GM19099 (cell line): ENCODE measurements around the gene SEC22A.

Experiments
- POLR2A ChIP-seq: IDR thresholded peaks from 3 replicates; pipeline ENCODE4 v1.6.1; 2011; ENCODE audit warnings: low read depth; ENCODE audit not compliant: insufficient read length; ENCODE audit errors: extremely low read depth

The SEC22A gene

DNA sequence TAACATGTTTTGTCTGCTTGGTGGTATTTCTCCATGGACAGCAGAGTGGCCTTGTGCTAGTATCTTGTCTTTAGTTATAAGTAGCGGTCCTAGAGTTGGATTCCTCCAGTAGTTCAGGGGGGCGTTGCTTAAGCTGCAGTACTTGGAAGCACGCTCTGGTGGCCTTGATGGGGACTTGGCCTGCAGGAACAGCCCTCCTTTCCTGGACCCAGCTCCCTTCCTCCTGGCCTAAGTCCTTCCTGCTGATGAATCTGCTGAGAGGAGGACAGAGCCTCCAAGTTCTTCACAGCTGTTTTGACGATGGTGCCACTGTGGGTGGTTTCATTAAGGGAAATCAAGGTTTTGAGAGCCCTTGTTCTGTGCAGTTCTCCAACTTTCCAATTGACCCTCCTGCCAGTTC, 38.6 kb upstream of the SEC22A start:
- no peak for TF ChIP-seq POLR2A

DNA sequence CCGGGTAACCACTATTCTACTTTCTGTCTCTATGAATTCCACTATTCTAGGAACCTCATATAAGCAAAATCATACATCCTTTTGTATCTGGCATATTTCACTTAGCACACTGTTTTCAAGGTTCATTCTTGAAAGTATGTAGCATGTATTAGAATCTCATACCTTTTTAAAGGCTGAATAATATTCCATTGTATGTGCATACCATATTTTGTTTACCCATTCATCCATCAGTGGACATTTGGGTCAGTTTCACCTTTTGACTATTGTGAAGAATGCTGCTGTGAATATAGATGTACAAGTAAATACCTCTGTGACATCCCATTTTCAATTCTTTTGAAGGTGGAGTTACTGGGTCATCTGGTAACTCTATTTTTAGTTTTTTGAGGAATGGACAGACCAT, 36.6 kb upstream of the SEC22A start:
- TF ChIP-seq POLR2A = no peak

DNA sequence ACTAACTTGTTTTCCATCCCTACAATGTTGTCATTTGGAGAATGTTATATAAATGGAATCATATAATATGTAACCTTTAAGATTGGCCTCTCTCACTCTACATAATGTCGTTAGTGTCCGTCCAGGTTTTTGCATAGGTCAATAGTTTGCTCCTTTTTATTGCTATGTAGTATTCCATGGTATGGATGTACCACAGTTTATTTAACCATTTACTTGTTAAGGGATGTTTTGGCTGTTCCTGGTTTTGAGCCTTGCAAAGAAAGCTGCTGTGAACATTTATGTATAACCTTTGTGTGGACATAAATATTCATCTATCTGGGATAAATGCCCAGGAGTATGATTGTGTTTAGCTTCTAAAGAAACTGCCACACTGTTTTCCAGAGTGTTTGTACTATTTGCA, 34.1 kb upstream of the SEC22A start:
- no peak for TF ChIP-seq POLR2A

DNA sequence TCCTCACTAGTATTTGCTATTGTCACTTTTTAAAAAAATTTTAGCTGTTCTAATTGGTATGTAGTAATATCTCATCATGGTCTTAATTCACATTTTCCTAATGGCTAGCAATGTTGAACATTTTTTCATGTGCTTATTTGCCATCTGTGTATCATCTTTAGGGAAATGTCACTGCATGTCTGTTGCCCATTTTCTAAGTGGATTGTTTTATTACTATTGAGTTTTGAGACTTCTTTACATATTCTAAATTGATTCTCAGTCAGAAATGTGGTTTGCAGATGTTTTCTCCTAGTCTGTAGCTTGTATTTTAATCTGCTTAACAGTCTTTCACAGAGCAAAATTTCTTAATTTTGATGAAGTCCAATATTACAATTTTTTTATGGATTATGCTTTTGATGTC, 33.6 kb upstream of the SEC22A start:
- TF ChIP-seq POLR2A = no peak

DNA sequence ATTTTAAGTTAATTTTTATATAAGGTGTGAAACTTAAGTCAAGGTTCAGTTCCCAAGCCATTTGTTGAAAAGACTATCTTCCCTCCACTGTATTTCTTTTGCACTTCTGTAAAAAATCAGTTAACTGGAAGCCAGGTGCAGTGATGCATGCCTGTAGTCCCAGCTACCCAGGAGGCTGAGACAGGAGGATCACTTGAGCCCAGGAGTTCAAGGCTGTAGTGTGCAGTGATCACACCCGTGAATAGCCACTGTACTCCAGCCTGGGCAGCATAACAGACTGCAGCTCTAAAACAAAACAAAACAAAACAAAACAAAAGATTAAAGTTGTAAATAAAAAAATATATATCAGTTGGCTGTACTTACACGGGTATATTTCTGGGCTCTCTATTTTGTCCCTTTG, 33.1 kb upstream of the SEC22A start:
- no peak for TF ChIP-seq POLR2A

DNA sequence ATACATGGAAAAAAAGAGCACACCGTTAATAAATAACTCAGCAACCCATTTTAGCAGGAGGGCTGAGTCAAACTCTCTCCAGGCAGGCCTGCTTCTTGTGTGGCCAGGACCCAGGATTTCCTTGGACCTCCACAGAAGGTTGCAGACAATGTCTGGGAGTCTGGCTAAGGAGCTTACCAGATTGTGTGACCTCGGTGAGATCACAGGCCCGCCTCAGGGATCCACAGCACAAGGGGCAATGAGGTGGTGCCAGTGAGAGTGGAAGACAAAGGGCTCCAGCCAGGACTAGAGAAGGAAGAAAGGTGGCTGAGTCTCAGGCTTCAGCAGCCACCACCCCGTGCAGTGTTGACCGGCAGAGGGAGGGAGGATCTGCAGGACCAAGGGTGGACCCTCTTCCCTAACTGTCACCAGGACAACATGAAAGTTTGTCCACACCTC, 32.2 kb upstream of the SEC22A start:
- no peak for TF ChIP-seq POLR2A

DNA sequence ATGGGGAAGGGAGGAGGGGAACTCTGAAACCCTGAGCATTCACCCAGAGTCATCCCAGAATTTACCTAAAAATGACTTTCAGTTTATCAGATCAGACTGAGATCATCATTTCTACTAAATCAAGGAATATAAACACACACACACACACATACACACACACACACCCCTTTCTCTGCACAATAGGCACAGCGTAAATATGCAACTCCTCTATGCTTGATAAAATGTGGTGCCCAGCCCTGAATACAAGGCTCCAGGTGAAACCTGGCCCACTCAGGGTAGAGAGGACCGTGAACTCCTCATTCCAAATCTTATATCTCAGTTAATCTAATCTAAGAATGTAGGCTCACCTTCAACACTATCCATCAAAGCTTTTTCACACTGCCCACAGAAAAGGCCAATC, 31.8 kb upstream of the SEC22A start:
- no peak for TF ChIP-seq POLR2A

DNA sequence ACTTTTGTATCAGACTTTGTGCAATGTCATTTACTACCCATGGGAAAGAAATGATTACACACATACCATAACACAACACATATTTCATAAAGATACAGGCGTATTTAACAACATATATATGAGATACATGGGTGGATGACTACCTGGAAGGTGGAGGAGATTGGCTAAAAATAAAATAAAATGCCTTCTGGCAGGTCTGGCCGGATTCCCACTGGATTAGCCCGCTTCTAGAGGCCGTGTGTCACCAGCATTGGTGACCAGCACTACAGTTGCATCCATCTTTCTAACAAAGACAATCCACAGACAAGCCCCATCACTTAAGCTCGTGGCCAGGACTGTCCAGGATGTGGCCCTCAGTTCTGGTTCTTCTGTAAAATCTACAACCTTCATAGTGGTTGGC, 21.0 kb upstream of the SEC22A start:
- no peak for TF ChIP-seq POLR2A

DNA sequence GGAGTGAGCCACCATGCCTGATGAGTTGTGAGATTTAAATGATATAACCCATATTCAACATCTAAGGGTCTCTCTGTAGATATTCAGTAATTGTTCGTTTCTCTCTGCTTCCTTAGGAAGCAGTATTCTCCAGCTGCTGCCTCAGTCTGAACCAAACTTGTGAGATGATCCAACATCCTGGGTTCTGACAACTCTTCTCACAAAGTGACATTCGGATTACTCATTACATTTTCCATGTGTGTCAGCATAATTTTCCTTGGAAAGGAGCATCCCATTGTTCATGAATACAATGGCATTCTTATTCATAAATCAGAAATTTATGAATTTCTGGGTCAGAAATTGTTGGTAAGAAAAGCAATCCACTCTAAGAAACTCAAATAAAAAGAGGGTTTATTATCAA, 15.0 kb upstream of the SEC22A start:
- no peak for TF ChIP-seq POLR2A

DNA sequence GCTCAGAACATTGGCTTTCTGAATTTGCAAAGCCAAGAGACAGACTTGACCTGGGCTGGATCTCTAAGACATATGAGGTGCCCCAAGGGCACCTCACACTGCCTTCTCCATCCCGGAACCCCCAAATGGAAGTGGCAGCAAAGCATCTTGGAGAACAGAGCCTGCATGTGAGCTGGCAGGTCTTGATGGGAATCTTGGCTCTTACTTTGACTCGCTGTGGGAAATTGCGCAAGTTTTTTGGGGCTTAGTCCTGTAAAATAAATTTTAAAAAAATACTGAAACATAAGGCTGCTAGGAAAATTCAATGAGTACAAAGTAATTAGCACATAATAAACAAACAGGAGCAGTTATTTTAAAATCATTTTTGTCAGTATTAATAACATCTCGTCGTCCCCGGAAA, 13.7 kb upstream of the SEC22A start:
- TF ChIP-seq POLR2A = no peak

DNA sequence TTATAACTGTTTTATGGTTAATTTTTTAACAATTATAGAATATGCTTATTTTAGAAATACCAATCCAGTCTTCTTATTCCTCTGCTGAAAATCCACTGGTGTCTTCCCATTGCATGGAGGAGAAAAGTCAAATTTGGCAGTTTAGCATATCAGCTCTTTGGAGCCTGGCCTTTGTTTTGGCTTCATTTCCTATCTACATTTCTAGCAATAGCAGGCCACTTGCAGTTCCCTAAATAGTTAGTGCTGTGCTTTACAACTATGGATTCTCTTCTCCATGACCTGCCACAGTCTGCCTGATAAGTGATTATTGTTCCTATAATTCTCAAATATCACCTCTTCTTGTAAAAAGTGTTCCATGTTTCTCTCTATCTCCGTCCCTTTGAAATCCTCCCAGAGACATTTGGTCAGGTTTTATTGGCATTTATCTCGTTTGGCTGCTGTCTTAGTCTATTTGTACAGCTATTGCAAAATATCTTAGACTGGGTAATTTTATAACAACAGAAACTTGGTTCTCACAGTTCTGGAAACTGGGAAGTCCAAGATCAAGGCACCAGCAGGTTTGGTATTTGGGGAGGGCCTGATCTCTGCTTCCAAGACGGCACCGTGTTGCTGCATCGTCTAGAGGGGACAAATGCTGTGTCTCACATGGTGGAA, 8.2 kb upstream of the SEC22A start:
- no peak for TF ChIP-seq POLR2A

DNA sequence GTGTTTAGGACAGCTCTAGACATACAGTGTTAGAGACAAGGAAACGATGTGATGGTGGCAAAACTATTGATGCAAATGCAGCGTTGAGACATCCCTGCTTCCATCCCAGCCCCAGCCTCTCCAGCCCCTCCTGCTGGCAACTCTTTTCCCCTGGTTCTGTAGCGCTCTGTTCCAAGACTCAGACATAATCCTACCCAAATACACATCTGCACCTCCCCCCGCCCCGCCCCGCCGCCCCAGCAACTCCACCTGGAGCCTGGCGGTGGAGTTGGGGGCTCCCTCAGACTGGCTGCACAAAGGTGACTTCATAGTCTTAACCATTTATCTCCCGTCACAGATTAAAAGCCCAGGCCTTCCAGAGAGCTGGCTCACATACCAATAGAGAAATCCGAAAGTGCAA, 7.2 kb upstream of the SEC22A start:
- TF ChIP-seq POLR2A = no peak

DNA sequence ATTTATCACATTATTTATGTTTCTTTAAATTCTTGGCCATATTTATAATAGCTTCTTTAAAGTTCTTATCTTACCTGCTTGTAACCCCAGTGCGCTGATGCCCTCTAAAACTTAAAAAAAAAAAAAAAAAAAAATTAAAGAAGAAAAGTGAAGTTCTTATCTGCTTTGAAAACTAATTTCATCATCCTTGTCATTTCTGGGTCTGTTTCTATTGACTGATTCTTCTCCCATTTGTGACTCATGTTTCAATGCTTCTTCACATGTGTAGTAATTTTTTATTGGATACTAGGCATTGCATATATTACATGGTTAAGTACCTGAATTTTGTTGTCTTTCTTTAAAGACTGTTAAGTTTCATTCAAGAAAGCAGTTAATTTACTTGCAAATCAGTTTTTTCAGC, 3.4 kb upstream of the SEC22A start:
- no peak for TF ChIP-seq POLR2A

DNA sequence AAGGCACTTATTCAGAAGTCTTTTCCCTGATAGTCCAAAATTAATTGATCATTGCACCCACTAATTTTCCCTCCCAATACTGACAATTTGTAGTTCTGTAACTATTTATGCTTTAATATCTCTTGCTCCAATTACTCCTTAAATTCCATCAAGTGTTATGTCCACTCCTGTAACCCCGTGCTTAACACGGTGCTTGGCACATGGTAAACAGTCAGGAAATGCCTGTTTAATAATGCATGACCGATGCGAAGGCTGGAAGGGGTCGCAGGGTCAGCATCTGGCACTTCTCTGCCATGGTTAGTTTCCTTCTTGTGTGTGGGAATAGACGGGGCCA, 553 bp upstream of the SEC22A start:
- TF ChIP-seq POLR2A = no peak

DNA sequence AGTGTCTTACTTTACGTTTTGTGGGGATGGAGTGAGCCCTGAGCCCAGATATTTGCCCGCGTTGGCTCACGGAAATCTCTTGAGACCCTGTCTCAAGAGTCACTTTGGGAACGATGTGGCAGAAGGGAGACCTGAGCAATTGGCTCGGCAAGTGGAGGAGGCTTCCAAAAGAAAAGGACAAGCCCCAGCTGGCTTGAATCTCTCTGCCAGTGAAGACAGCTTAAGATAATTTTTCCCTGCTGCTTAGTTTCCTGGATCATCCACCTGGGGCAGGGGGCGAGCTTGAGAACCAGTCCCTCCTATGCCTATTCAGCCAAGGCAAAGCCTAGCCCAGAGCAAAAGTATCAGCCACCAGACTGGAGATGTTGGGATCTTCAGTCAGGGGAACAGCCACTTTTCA, 708 bp downstream of the SEC22A start:
- TF ChIP-seq POLR2A = no peak

DNA sequence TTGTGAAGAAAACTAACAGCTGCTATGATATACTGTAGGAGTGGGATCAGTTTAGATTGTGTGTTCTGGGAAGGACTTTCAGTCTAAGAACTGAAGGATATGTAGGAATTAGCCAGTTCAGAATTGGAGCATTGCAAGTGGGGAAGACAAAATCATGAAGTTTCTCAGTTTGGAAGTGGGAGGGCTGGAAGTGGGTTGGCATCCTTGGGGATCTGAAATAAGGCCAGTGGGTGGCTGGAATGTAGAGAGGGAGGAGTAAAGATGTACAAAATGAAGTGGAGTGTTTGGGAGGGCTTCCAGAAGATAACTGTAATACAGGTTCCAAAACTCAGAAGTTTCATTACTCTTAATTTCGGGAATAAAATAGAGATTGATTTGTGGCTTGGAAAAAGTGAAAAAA, 17.2 kb downstream of the SEC22A start:
- TF ChIP-seq POLR2A = no peak

DNA sequence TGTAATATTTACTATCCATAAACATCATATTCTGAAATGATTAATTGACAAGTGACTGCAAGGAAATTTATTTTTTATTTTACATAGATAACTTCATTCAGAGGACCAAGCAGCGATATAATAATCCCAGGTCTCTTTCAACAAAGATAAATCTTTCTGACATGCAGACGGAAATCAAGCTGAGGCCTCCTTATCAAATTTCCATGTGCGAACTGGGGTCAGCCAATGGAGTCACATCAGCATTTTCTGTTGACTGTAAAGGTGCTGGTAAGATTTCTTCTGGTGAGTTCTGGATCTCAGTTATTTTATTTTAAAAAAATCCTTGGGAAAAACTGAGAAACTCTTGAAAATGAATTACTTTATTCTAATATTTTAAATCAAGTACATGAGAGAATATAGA, 23.3 kb downstream of the SEC22A start:
- TF ChIP-seq POLR2A = no peak
